Activated gamma-delta T cell treated with Interleukin-2 at 50 U/mL for 16 hours (primary cell): Measurements from ENCODE around the gene SERPINB11.
"Not testable (repeated sequence)": the region's sequence is repeated elsewhere in the genome, so short reads cannot be mapped to it uniquely, and the experiment has no call there.

Source experiments
- DNase-seq: peaks from one replicate; pipeline ENCODE4 v3.0.0-alpha.2; 2020

SERPINB11 gene

DNA sequence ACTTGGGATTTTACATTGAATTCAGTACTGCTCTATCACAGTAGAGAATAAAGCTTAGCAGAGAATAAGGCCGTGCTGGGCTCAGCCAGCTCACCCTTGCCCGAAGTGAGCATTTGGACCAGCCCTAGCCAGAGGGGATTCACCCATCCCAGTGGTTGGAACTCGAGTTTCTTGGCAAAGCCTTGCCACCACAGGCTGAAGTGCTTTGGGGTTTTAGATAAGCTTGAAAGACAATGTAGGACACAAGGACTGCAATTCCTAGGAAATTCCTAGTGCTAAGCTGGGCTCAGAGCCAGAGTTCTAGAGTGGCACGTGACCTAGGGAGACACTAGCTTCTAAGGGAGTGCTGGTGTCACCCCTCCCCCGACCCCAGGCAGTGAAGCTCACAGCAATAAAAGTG, 28.0 kb downstream of the SERPINB11 start:
- DNase-seq: no peak

GRCh38 chr18:63731215-63731614, 28.5 kb downstream of the SERPINB11 start:
- no peak for DNase-seq

- DNase-seq: no peak
These were observed 34.1 kb downstream of the SERPINB11 start for GRCh38 chr18:63736876-63737275.

- no peak for DNase-seq
These were observed 39.0 kb downstream of the SERPINB11 start for GRCh38 chr18:63741769-63742168.

GRCh38 chr18:63747006-63747405, 44.2 kb downstream of the SERPINB11 start:
- no peak for DNase-seq

DNA sequence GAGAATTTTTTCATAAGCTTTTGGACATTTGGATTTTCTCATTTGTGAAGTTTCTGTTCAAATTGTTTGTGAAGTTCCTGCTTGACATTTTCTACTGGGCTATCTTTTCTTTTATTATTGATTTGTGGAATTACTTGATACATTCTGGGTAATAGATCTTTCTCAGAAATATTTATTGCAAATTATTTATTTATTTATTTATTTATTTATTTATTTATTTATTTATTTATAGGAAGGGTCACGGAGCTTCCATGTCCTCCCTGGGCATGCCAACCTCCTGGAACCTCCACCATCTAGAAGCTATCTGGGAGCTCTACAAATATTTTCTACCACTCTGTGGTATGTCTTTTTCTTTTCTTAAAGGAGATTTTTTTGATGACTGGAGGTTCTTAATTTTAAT, 46.7 kb downstream of the SERPINB11 start:
- no peak for DNase-seq

- no peak for DNase-seq
These were observed 49.9 kb downstream of the SERPINB11 start for GRCh38 chr18:63752636-63753035.

GRCh38 chr18:63753676-63754075, 50.9 kb downstream of the SERPINB11 start:
- DNase-seq: no peak

DNA sequence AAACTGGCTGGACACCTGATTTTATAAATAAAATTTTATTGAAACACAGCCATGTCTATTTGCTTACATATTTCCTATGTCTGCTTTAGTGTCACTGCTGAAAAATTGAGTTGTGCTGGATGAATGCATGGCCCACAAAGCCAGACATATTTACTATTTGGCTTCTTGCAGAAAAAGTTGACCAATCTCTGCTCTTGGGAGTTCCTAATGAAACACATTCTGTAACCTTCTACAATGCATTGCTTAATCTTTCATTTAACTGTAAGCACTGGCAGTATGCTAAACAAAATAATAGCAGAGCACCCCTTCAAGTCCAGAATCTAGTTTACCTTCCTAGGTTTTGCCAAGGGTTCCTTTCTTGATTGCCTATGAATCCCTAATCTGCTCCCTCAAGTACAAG, 54.8 kb downstream of the SERPINB11 start:
- DNase-seq: no peak

- DNase-seq: no peak
These were observed 56.0 kb downstream of the SERPINB11 start for GRCh38 chr18:63758615-63759240.

DNA sequence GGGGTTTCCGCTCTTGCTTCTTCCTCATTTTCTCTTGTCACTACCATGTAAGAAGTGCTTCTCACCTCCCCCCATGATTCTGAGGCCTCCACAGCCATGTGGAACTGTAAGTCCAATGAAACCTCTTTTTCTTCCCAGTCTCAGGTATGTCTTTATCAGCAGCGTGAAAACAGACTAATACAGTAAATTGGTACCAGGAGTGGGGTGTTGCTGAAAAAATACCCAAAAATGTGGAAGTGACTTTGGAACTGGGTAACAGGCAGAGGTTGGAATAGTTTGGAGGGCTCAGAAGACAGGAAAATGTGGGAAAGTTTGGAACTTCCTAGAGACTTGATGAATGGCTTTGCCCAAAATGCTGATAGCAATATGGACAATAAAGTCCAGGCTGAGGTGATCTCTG, 57.0 kb downstream of the SERPINB11 start:
- not testable (repeated sequence) for DNase-seq

GRCh38 chr18:63762518-63762917, 59.8 kb downstream of the SERPINB11 start:
- DNase-seq: no peak

GRCh38 chr18:63763831-63764600, 61.3 kb downstream of the SERPINB11 start:
- DNase-seq: no peak

- no peak for DNase-seq
These were observed 63.1 kb downstream of the SERPINB11 start for GRCh38 chr18:63765837-63766236.
